Measurements from ENCODE around the gene PHF23.

DNA sequence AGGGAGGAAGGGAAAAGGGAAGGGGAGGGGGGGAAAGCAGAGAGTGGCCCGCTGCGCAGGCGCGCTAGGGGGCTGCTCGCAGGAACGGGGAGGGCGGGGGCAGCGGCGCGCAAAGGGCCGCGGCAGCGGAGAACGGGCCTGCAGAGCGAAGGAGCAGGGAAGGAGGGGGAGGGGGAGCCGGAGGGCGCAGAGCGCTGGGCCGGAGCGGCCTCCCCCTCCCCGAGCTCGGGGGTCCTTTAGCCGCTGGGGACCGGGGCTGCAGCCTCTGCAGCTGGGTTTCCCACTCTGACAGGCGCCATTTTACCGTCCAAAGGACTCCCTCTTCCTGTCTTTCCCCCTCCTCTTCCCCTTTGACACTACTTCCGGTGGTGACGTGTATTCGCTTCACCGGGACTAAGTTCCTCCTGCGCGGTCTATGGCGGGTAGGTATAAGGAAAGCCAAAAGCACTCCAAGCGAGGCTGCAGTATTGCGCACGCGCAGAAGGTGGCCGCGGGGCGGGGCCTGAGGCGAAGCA, 12.5 kb upstream of the PHF23 start, which contains the start of gene CTDNEP1:
- no peak for TF ChIP-seq POLR2A (IDR thresholded peaks at IDR 0.05; ENCODE audit: low read length)
- no peak for TF ChIP-seq GATA1 (IDR thresholded peaks at IDR 0.05; ENCODE audit: low read depth, low read length)

Measured in erythroblast (primary cell).